GM20431 (cell line): ENCODE data around the gene ELAVL3.

Source experiments
- in situ Hi-C: fragments of 300-500 bp; cut with MseI, MboI; formaldehyde crosslinking; loops from one replicate; pipeline ENCODE4 v1.15.0; 2020; ENCODE audit warnings: low sequenced_read_pairs; ENCODE audit not compliant: unreplicated experiment

Gene ELAVL3

DNA sequence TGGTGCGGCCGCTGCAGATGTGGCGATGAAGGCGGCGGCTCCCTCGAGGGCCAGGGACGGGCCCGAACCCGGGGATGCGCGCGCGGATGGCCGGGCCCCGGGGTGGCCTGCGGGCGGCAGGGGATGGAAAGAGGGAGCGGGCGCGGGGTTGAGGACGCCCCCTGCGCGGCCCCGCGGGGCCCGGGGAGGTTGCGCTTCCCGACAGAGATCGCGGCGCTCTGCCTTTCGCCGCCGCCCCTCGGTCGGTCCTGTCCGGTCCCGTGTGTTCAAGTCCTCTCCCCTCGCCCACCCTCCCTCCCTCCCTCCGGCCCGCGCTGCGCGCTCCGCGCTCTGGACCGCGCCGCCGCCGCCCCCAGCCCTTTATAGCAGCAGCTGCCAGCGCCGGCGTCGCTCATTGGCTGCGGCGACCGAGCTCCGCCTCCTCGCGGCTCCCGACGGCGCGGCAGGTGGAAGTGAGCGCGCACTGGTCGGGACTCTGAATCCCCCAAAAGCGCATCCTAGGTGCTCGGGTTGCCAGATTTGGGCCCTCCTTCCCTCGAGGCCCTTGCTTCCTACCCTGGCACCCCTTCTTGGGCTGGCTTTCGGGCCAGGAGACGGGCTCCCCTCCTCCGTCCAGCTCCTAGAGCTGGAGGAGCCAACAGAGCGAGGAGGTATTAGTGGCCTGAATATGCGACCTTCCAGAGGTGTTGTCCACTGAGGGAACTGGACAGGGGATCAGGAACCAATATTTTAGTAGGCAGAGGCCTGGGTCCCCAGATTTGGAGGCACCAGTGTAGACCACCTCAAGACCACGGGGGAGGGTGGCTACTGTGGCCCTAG, at the start of gene ELAVL3:
Gene ELAVL3 (minus strand): TSS at position 332 of the 819 bp plus-strand sequence. CDS start 438 bp downstream, outside the sequence.
- in situ Hi-C loops: no loop called here

DNA sequence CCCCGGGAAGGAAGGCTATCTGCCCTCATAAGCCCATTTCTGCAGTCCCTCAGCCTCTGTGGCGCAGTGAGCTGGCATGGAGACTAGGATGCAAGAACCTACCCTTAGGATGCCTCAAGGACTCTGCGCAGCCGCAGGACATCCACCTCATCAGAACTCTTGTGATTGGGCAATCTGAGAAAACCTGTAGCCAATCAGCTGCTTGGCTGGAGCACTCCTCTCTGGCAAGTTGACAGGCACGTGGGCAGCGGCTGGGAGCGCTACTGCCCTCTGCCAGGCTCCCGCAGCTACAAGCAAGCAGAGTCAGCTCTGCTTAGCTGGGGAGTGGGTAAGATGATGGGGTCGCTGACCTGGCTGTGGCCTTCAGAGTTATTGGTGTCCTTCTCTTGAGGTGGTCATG, 49.6 kb upstream of the ELAVL3 start:
- in situ Hi-C loops: no loop called here

DNA sequence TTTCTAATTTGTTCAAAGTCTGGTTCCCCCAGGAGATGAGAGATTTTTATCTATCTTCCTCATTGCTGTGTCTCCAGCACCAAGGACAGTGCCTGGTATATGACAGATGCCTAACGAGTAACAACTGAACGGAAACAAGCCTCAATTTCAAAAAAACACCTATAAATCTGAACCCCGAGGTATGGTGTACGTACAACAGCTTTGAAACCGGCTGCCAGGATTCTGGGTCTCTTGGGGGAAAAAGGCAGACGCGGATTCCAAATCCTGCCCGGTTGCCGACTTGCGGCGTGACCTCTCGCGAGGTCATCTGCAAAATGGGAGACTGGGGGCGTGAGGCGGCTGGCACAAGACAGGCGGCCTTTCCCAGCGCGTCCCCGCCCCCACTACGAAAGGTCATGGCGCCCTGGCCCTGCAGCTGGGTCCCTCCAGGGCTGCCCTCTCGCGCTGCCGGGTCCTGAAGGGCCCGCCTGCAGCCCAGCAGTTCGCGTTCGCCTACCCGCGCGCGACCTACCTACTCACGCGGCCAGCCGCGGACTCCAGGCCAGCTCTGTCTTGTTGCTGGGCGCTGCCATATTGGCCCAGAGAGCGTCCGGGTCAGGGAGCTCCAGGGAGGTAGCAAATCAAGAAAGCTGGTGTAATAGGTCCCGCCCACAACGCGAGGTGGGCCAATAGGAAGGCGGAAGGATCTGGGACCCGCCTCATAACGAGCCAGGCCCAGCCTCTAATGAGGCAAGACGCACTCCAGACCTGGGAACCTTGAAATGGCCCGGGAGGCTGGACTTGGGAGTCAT, 47.9 kb upstream of the ELAVL3 start, which contains the start of gene ECSIT:
Gene ECSIT (minus strand): TSS at position 584 of the 791 bp plus-strand sequence. CDS start 9,964 bp downstream, outside the sequence.
- in situ Hi-C loops: no loop called here

DNA sequence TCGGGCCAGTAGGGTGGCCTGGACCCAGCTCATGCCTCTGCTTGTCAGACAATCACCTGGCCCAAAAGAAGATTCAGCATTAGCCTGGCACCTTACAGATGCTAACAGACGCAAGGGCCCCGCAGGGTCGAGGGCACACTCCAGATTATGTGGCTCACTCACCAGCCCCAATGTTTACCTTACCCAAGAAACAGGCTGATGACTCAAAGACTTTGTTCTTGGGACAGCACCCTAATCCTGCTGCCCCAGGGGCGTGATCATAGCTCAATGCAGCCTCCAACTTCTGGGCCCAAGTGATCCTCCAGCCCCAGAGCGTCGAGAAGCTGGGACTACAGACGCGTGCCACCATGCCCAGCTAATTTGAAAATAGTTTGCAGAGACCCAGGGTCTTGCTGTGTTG, 38.3 kb upstream of the ELAVL3 start:
- in situ Hi-C loops: no loop called here

- in situ Hi-C loops: no loop called here
These were observed 33.1 kb upstream of the ELAVL3 start for GRCh38 chr19:11513946-11514345.

- in situ Hi-C loops: no loop called here
These were observed 29.6 kb upstream of the ELAVL3 start for GRCh38 chr19:11510444-11510843.

DNA sequence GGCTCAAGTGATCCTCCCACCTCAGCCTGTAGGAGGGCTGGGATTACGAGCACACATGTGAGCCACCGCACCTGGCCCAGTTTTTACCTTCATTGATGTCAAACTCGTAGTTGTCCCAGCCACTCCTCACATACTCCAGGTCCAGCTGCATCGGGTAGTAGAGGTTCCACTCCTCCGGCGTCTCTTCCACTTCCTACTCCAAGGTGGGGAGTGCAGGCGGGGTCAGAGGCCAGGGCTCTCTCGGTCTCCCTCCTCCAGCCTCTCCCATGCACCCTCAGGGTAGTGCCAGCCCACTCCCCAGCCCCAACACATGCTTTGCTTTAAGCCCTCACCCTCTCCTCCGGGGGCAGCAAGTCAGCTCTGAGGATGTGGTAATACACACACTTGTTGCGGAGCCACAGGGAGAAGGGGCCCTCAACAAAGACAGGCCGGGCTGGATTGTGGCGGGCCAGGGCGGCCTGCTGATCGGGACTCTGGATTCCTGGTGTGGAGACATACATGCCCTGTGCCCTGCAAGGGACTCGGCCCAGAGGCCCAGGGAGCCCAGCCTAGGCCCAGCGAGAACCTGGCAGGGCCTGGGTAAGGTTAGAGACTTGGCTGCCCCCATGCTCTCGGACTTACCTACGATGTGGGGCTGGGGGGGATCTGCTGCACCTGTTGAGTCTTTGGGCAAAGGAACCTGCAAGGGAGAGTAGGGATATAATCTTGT, 26.7 kb upstream of the ELAVL3 start:
- in situ Hi-C loops: no loop called here

GRCh38 chr19:11506967-11507366, 26.1 kb upstream of the ELAVL3 start:
- in situ Hi-C loops: no loop called here

DNA sequence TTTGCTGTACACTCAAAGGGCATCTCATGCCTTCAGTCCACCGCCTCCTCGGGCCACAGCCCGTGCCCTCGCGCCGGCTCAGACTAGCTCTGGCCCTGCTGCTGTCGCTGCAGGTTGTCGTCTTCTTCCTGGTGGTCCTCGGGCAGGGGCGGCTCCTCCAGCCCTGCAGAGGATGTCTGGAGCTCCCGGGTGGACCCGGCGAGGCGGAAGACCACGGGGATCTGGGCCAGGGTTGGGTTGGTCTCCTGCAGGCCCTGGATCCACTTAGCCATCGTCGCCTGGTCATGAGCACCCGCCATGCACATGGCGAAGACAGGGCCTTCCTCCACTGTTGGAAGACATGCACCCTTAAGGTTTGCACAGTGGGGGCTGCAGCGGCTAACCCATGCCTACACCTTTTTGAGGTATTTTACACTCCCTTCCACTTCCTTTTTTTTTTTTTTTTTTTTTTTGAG, 25.3 kb upstream of the ELAVL3 start:
- in situ Hi-C loops: no loop called here

GRCh38 chr19:11505504-11506100, 24.8 kb upstream of the ELAVL3 start, which contains the start of gene ZNF653:
ZNF653 (minus strand) TSS chr19:11505839; CDS start chr19:11505786, 53 bp downstream.
- in situ Hi-C loops: no loop called here

- in situ Hi-C loops: no loop called here
These were observed 24.2 kb upstream of the ELAVL3 start for GRCh38 chr19:11505032-11505503.

DNA sequence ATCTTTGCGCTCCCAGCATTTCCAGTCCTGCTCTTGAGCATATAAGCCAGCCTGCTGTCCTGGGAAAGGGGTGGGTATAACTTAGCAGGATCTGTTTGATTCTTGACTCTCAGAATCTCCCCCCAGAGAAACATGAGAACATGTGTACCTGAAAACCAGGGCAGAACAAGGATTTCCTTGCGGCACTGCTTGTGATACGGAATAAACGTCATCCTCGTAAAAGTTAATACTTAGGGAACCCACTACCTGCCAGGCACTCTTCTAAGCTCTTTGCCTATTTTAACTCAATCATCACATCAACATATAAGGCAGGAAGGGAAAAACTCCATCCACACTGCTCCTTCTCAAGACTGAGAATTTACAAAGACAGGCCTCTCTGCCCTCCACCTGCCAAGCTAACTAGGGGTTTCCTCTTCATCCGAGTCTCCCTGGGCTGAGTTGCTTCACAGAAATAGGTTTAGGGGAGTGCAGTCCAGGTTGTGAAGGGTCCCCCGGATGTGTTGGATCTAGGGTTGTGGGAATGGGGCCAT, 23.7 kb upstream of the ELAVL3 start:
- in situ Hi-C loops: no loop called here

DNA sequence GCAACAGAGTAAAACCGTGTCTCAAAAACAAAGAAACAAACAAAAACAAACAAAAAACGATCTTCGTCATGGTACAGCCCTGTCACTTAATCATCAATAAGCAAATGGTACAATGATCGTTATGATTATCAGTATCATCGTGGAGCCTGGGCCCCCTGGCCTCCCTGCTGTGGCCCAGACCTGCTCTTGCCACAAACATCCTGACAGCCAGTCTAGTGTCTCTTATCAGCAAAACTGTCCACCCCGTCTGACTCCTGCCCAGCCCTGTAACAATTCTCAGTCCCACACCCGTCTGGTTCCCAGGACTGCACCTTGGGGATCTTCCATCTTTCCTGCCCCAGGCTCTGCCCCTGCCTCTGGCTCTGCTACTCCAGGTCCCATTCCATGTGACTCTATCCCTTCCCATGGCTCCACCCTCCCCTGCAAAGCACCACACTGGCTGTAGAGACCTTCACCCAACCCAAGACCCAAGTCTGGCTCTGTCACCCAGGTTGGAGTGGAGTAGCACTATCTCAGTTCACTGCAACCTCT, 19.1 kb upstream of the ELAVL3 start:
- in situ Hi-C loops: no loop called here

- in situ Hi-C loops: no loop called here
These were observed 18.4 kb upstream of the ELAVL3 start for GRCh38 chr19:11499220-11499726.

DNA sequence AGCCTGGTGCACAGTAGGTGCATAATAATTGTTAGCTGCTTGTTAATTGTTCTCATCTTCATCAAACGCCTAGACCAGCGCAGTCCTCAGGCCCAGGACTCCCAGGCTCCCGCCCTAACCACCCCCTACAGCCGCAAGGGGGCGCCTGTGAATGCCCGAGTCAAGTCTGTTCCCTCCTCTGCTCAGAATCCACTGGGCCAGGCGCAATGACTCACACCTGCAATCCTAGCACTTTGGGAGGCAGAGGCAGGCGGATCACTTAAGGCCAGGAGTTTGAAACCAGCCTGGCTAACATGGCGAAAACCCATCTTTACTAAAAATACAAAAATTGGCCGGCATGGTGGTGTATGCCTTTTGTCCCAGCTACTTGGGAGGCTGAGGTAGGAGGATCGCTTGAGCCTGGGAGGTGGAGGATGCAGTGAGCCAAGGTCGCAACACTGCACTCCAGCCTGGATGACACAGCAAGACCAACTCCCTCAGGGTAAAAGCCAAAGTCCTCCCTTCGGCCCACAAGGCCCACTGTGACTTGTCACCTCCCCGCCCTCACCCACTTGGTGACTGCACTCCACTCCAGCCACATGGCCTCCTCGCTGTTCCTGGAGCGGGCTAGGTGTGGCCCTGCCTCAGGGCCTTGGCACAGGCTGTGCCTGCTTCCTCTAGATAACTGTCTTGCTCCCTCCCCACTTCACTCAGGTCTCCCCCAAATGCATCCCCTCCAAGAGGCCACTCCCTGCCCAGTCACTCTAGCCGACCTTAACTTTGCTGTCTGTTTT, 15.7 kb upstream of the ELAVL3 start:
- in situ Hi-C loops: no loop called here

DNA sequence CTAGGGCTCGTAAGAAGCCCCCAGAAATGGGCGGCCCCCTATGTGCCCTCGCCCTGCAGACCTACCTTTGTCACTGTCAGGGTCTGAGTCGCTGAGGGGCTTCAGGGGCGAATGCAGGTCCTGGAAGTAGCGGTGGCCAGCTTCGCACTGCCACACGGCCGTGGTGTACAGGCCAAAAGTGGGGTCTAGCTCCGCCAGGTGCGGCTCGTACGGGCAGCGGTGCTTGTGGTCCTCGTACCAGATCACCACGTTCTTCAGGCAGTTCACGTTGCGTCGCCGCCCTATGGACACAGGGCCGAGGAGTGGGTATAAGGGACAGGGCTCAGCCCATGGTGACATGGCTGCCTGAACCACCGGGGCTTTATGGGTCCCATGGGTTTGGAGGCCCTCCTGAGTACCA, 15.0 kb upstream of the ELAVL3 start:
- in situ Hi-C loops: no loop called here

- in situ Hi-C loops: no loop called here
These were observed 14.6 kb upstream of the ELAVL3 start for GRCh38 chr19:11495481-11495880.

DNA sequence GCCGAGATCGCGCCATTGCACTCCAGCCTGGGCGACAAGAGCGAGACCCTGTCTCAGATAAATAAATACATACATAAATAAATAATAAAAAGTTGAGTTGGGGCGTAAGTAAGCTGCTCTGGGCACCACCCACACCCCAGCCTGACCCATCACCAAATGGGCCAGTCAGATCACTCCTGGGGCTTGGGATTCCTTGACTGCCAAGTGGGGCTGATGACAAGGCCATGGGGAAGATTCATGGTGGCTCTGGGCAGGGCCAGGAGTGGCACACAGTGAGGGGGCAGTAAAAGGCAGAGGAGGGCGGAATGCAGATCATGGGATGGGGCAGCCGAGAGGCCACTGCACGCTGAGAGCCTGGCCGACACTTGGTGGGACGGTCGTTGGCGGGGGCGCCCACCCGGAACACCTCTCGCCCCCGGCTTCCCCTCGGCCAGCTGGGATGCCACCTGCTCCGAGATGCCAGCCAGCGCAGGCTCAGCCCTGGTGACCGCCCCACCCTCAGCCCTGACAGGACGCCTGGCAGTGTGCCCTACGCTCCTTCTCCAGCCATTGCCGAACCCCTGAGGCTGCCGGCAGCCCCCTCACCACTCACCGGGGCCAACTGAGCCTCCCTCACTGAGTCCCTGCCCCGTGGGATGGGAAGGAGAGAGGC, 13.9 kb upstream of the ELAVL3 start:
- in situ Hi-C loops: no loop called here
